Neural cell (in vitro differentiated cells): ENCODE measurements around the gene NSMCE1. TPM values are rescaled to one million over a fixed set of nuclear protein-coding genes. Genes with fewer than 3 reads are reported as not detected.

Experiments used
- H2AFZ ChIP-seq: fragments of 200-600, 300-800 bp; sonication (generic), shearing (Covaris generic); 2 replicates; pipeline ENCODE4 v1.6.0; 2014; ENCODE audit warnings: low read depth, mild to moderate bottlenecking, antibody characterized with exemption, low read length, moderate library complexity
- H3F3A ChIP-seq: fragments of 200-600 bp; shearing (Covaris generic); 2 replicates; pipeline ENCODE4 v1.6.1; 2016; ENCODE audit warnings: mild to moderate bottlenecking, moderate library complexity, mixed read lengths, antibody characterized with exemption, low read length; ENCODE audit not compliant: insufficient read depth, poor library complexity, severe bottlenecking
- H3K27ac ChIP-seq: fragments of 200-600, 300-800 bp; sonication (generic), shearing (Covaris generic); 2 replicates; pipeline ENCODE4 v1.5.1; 2014; ENCODE audit warnings: mild to moderate bottlenecking, low read length, moderate library complexity
- H3K27me3 ChIP-seq: fragments of 300-800, 200-600 bp; sonication (generic), shearing (Covaris generic); 2 replicates; pipeline ENCODE4 v1.6.0; 2014; ENCODE audit warnings: mild to moderate bottlenecking, low read depth, low read length, moderate library complexity; ENCODE audit not compliant: insufficient read depth
- H3K36me3 ChIP-seq: fragments of 300-800, 200-600 bp; sonication (generic), shearing (Covaris generic); 2 replicates; pipeline ENCODE4 v1.5.1; 2014; ENCODE audit warnings: mild to moderate bottlenecking, antibody characterized with exemption, low read length, moderate library complexity; ENCODE audit not compliant: insufficient read depth
- H3K4me2 ChIP-seq: fragments of 300-800, 200-600 bp; sonication (generic), shearing (Covaris generic); 2 replicates; pipeline ENCODE4 v1.6.0; 2014; ENCODE audit warnings: mild to moderate bottlenecking, low read length
- H3K4me3 ChIP-seq: fragments of 300-800, 200-600 bp; sonication (generic), shearing (Covaris generic); 2 replicates; pipeline ENCODE4 v1.5.1; 2014; ENCODE audit warnings: mild to moderate bottlenecking, low read length, moderate library complexity
- H3K79me2 ChIP-seq: fragments of 200-600 bp; shearing (Covaris generic); replicated peaks from 2 replicates; pipeline ENCODE4 v1.6.0; 2014; ENCODE audit warnings: mild to moderate bottlenecking, low read length, moderate library complexity; ENCODE audit not compliant: insufficient read depth
- H3K9ac ChIP-seq: fragments of 300-800, 200-600 bp; sonication (generic), shearing (Covaris generic); 2 replicates; pipeline ENCODE4 v1.6.1; 2016; ENCODE audit warnings: mild to moderate bottlenecking, low read length, mixed read lengths
- H3K9me2 ChIP-seq: fragments of 200-600 bp; shearing (Covaris generic); 2 replicates; pipeline ENCODE4 v1.6.1; 2016; ENCODE audit warnings: mild to moderate bottlenecking, low read length, mixed read lengths; ENCODE audit not compliant: insufficient read depth
- H3K9me3 ChIP-seq: fragments of 200-600, 300-800 bp; sonication (generic), shearing (Covaris generic); 2 replicates; pipeline ENCODE4 v1.6.1; 2016; ENCODE audit warnings: mild to moderate bottlenecking, mixed run types, low read length, moderate library complexity, mixed read lengths
- H4K20me1 ChIP-seq: fragments of 200-600 bp; shearing (Covaris generic); 2 replicates; pipeline ENCODE4 v1.6.1; 2016; ENCODE audit warnings: mild to moderate bottlenecking, mixed run types; ENCODE audit not compliant: insufficient read depth
- CTCF ChIP-seq: fragments of 450-650 bp; IDR thresholded peaks from 2 replicates; pipeline ENCODE4 v1.5.1; 2014; ENCODE audit warnings: antibody characterized with exemption, mild to moderate bottlenecking, moderate library complexity; ENCODE audit not compliant: poor library complexity, severe bottlenecking
- EP300 ChIP-seq: fragments of 450-650 bp; conservative IDR thresholded peaks from 2 replicates; pipeline ENCODE4 v1.6.1; 2014; ENCODE audit warnings: antibody characterized with exemption, mild to moderate bottlenecking, moderate library complexity; ENCODE audit not compliant: poor library complexity, severe bottlenecking
- EZH2 ChIP-seq: fragments of 200-600, 300-800 bp; shearing (Covaris generic), sonication (generic); IDR thresholded peaks from 2 replicates; pipeline ENCODE4 v1.6.1; 2014; ENCODE audit warnings: antibody characterized with exemption, low read length, borderline replicate concordance, mild to moderate bottlenecking; ENCODE audit not compliant: insufficient read depth, poor library complexity, severe bottlenecking
- MXI1 ChIP-seq: fragments of 450-650 bp; conservative IDR thresholded peaks from 2 replicates; pipeline ENCODE4 v1.6.1; 2014; ENCODE audit warnings: antibody characterized with exemption, mild to moderate bottlenecking; ENCODE audit not compliant: poor library complexity, severe bottlenecking
- POLR2AphosphoS5 ChIP-seq: IDR thresholded peaks from 2 replicates; pipeline ENCODE4 v1.6.1; 2012
- RAD21 ChIP-seq: fragments of 450-650 bp; conservative IDR thresholded peaks from 2 replicates; pipeline ENCODE4 v1.6.1; 2014; ENCODE audit warnings: antibody characterized with exemption, mild to moderate bottlenecking, moderate library complexity
- SMC3 ChIP-seq: fragments of 450-650 bp; conservative IDR thresholded peaks from 2 replicates; pipeline ENCODE4 v1.6.1; 2014; ENCODE audit warnings: antibody characterized with exemption, mild to moderate bottlenecking, moderate library complexity; ENCODE audit not compliant: poor library complexity
- TAF1 ChIP-seq: IDR thresholded peaks from 2 replicates; pipeline ENCODE4 v1.6.1; 2012; ENCODE audit warnings: low read depth
- polyA plus RNA-seq: library from polyadenylated mRNA; depleted of rRNA; stranded (reverse); fragments of >200 nt; gene quantifications from 2 replicates; pipeline ENCODE4 v1.2.3, GENCODE V29; 2014
- TF ChIP-seq, protein P1 (sequence below): IDR thresholded peaks from 2 replicates; pipeline ENCODE4 v1.6.1; 2012; ENCODE audit warnings: borderline replicate concordance

The NSMCE1 gene
- polyA plus RNA-seq, 1 donor from 2014 or later: 11.5 TPM

DNA sequence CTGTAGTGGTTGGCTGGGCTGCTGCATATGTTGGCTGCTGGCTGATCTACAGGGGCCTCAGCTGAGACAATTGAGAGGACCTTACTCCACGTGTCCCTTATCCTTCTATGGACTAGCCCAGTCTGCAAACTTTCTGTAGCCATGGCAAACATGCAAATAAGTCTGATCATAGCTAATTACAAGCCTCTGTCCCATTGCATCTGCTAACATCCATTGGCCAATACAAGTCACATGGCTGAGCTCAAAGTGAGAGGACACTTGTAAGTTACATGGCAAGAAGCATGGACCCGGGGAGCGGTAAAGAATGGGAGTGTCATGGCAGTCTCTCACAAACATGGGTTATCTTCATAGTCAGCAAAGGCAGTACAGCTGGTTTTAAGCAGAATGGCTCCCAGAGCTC lies 33.6 kb upstream of the NSMCE1 start:
- H4K20me1 ChIP-seq: no peaks in the 10 kb centered on the region
- no peaks in the 10 kb centered on the region for H3K9me2 ChIP-seq
- H3K9me3 ChIP-seq: no peaks in the 10 kb centered on the region
- H3F3A ChIP-seq: no peaks in the 10 kb centered on the region
- H3K4me3 ChIP-seq: no peak overlapping the region
- H3K79me2 ChIP-seq: no peaks in the 10 kb centered on the region
- no peaks in the 10 kb centered on the region for H3K36me3 ChIP-seq
- H3K9ac ChIP-seq: no peak overlapping the region
- H2AFZ ChIP-seq: no peak overlapping the region
- H3K27me3 ChIP-seq: no peaks in the 10 kb centered on the region
- H3K4me2 ChIP-seq: no peak overlapping the region
- TF ChIP-seq EP300 (no peak), RAD21 (no peak), TAF1 (no peak), CTCF (no peak), SMC3 (no peak), POLR2AphosphoS5 (no peak), MXI1 (no peak), EZH2 (no peak)
- TF ChIP-seq, protein P1, sequence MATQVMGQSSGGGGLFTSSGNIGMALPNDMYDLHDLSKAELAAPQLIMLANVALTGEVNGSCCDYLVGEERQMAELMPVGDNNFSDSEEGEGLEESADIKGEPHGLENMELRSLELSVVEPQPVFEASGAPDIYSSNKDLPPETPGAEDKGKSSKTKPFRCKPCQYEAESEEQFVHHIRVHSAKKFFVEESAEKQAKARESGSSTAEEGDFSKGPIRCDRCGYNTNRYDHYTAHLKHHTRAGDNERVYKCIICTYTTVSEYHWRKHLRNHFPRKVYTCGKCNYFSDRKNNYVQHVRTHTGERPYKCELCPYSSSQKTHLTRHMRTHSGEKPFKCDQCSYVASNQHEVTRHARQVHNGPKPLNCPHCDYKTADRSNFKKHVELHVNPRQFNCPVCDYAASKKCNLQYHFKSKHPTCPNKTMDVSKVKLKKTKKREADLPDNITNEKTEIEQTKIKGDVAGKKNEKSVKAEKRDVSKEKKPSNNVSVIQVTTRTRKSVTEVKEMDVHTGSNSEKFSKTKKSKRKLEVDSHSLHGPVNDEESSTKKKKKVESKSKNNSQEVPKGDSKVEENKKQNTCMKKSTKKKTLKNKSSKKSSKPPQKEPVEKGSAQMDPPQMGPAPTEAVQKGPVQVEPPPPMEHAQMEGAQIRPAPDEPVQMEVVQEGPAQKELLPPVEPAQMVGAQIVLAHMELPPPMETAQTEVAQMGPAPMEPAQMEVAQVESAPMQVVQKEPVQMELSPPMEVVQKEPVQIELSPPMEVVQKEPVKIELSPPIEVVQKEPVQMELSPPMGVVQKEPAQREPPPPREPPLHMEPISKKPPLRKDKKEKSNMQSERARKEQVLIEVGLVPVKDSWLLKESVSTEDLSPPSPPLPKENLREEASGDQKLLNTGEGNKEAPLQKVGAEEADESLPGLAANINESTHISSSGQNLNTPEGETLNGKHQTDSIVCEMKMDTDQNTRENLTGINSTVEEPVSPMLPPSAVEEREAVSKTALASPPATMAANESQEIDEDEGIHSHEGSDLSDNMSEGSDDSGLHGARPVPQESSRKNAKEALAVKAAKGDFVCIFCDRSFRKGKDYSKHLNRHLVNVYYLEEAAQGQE: no peak
- H3K27ac ChIP-seq: no peak overlapping the region

DNA sequence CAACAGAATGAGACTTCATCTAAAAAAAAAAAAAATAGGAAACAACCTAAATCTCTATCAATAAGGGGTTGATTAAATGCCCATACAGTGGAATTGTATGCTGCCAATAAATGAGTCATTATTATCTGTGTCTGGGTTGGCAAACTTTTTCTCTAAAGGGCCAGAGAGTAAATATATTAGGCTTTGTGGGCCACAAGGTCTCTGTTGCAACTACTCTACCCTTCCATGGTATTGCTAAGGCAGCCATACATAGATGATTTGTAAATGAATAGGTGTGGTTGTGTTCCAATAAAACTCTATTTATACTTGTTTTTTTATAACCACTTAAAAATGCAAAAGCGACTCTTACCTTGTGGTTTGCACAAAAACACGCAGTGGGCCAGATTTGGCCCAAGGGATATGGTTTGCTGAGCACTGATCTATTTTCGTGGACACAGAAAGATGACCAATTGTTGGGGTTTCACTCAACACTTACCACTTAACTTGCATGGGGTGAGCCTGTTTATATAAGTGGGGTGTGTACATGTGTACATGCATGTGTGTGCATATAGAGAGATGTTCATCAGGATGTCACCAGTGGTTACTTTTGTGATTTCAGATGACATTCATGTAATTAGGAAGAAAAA lies 32.8 kb upstream of the NSMCE1 start:
- Histone ChIP-seq H3K27ac (no peak overlapping the region), H3K4me2 (no peak overlapping the region), H3K79me2 (no peaks in the 10 kb centered on the region), H3K9me3 (no peaks in the 10 kb centered on the region), H4K20me1 (no peaks in the 10 kb centered on the region), H3K36me3 (no peaks in the 10 kb centered on the region), H3K4me3 (no peak overlapping the region), H3F3A (no peaks in the 10 kb centered on the region), H3K9me2 (no peaks in the 10 kb centered on the region), H2AFZ (no peak overlapping the region), H3K27me3 (no peaks in the 10 kb centered on the region), H3K9ac (no peak overlapping the region)
- TF ChIP-seq TAF1 (no peak), MXI1 (no peak), EP300 (no peak), RAD21 (no peak), POLR2AphosphoS5 (no peak), SMC3 (no peak), CTCF (no peak), EZH2 (no peak)
- TF ChIP-seq, protein P1: no peak
